A549 treated with DMSO at 1 μM for 4 hours (cell line): ENCODE measurements around the gene PCDHB2. TPM values are rescaled to one million over a fixed set of nuclear protein-coding genes. Genes with fewer than 3 reads are reported as not detected.

ENCODE experiments used
- total RNA-seq: library from RNA; stranded (reverse); fragments of 200-300 nt; extraction: Qiagen RNA extraction; gene quantifications from 5 replicates; pipeline ENCODE4 v1.2.3, GENCODE V29; 2022; ENCODE audit warnings: low read depth

Gene PCDHB2
- total RNA-seq: 3.3 to 4.1 TPM (median 3.3 TPM) in 5 replicates

GRCh38 chr5:141094481-141095262 is at the start of gene PCDHB2:
Gene PCDHB2 (plus strand): TSS chr5:141094615. CDS start chr5:141094791, 176 bp downstream.

GRCh38 chr5:141050622-141051520 is 43.5 kb upstream of the PCDHB2 start, which contains the start of gene PCDHB1:
Gene PCDHB1 (plus strand): TSS chr5:141051374. CDS start chr5:141051471, 97 bp downstream.

GRCh38 chr5:141100243-141100805 is 5.9 kb downstream of the PCDHB2 start, which contains the start of gene PCDHB3:
Gene PCDHB3 (plus strand): TSS chr5:141100473. CDS start chr5:141100650, 177 bp downstream.

GRCh38 chr5:141121563-141121962 is 27.1 kb downstream of the PCDHB2 start, which contains the start of gene PCDHB4:
Gene PCDHB4 (plus strand): TSS chr5:141121818. CDS start chr5:141121999, 181 bp downstream.

GRCh38 chr5:141135030-141135717 is 40.8 kb downstream of the PCDHB2 start, which contains the start of gene PCDHB5:
Gene PCDHB5 (plus strand): TSS chr5:141135206. CDS start chr5:141135435, 229 bp downstream.

Other genes with a start within 250 kb of the PCDHB2 start
- 0.01 TPM in 1 of 5 replicates, not detected in the others for gene PCDHA9, start 246.2 kb upstream of the PCDHB2 start, total RNA-seq
- gene PCDHA10, start 238.7 kb upstream of the PCDHB2 start, total RNA-seq: 0.01 to 0.06 TPM (median 0.01 TPM) in 4 of 5 replicates, not detected in the other
- gene PCDHA11, start 225.7 kb upstream of the PCDHB2 start, total RNA-seq: 0.07 to 0.17 TPM (median 0.10 TPM) in 4 of 5 replicates, not detected in the other
- 2.7 to 3.1 TPM (median 2.9 TPM) in 5 replicates for gene PCDHA12, start 219.3 kb upstream of the PCDHB2 start, total RNA-seq
- gene PCDHA13, start 212.5 kb upstream of the PCDHB2 start, total RNA-seq: 0.03 to 0.11 TPM (median 0.05 TPM) in 5 replicates
- 1.0 to 1.5 TPM (median 1.4 TPM) in 5 replicates for gene PCDHAC1, start 168.3 kb upstream of the PCDHB2 start, total RNA-seq
- 2.6 to 3.2 TPM (median 2.6 TPM) in 5 replicates for gene PCDHAC2, start 128.1 kb upstream of the PCDHB2 start, total RNA-seq
- gene PCDHB1, start 43.2 kb upstream of the PCDHB2 start, total RNA-seq: not detected in 5 replicates
- gene PCDHB3, start 5.9 kb downstream of the PCDHB2 start, total RNA-seq: 0.04 to 0.05 TPM in 2 of 5 replicates, not detected in the others
- 0.03 to 0.17 TPM (median 0.05 TPM) in 5 replicates for gene PCDHB4, start 27.2 kb downstream of the PCDHB2 start, total RNA-seq
- gene PCDHB5, start 40.6 kb downstream of the PCDHB2 start, total RNA-seq: 1.2 to 1.9 TPM (median 1.4 TPM) in 5 replicates
- gene PCDHB6, start 55.4 kb downstream of the PCDHB2 start, total RNA-seq: 0.85 to 1.3 TPM (median 1.1 TPM) in 5 replicates
- not detected in 5 replicates for gene PCDHB7, start 78.0 kb downstream of the PCDHB2 start, total RNA-seq
- 0.24 to 0.35 TPM (median 0.29 TPM) in 5 replicates for gene PCDHB8, start 83.2 kb downstream of the PCDHB2 start, total RNA-seq
- gene PCDHB16, start 87.8 kb downstream of the PCDHB2 start, total RNA-seq: 0.04 to 0.19 TPM (median 0.06 TPM) in 5 replicates
- gene PCDHB9, start 92.5 kb downstream of the PCDHB2 start, total RNA-seq: 0.05 to 0.12 TPM in 2 of 5 replicates, not detected in the others
- gene PCDHB10, start 97.7 kb downstream of the PCDHB2 start, total RNA-seq: 0.04 to 0.06 TPM (median 0.05 TPM) in 3 of 5 replicates, not detected in the others
- gene PCDHB11, start 105.0 kb downstream of the PCDHB2 start, total RNA-seq: 0.07 to 0.12 TPM (median 0.11 TPM) in 3 of 5 replicates, not detected in the others
- gene PCDHB12, start 114.1 kb downstream of the PCDHB2 start, total RNA-seq: 0.02 TPM in 1 of 5 replicates, not detected in the others
- 0.05 to 0.09 TPM (median 0.06 TPM) in 5 replicates for gene PCDHB13, start 119.3 kb downstream of the PCDHB2 start, total RNA-seq
- gene PCDHB14, start 128.7 kb downstream of the PCDHB2 start, total RNA-seq: 0.05 to 0.15 TPM (median 0.08 TPM) in 5 replicates
- gene PCDHB15, start 150.8 kb downstream of the PCDHB2 start, total RNA-seq: 0.05 to 0.06 TPM in 2 of 5 replicates, not detected in the others
- not detected in 5 replicates for gene SLC25A2, start 209.4 kb downstream of the PCDHB2 start, total RNA-seq
- 67.8 to 84.2 TPM (median 73.3 TPM) in 5 replicates for gene TAF7, start 226.2 kb downstream of the PCDHB2 start, total RNA-seq
- gene PCDHGA1, start 235.9 kb downstream of the PCDHB2 start, total RNA-seq: 0.37 to 0.48 TPM (median 0.40 TPM) in 5 replicates
- gene PCDHGA2, start 244.1 kb downstream of the PCDHB2 start, total RNA-seq: 0.66 to 0.87 TPM (median 0.76 TPM) in 5 replicates
- gene PCDHGA3, start 249.2 kb downstream of the PCDHB2 start, total RNA-seq: 0.02 to 0.04 TPM (median 0.03 TPM) in 3 of 5 replicates, not detected in the others